Measurements from ENCODE around the gene CHKB.

CHKB gene

GRCh38 chr22:50577987-50578775 is 4.5 kb downstream of the CHKB start, which contains the start of gene CPT1B:
Gene CPT1B (minus strand): TSS chr22:50578427. CDS start chr22:50577915, 512 bp downstream.
- no peaks in the 10 kb centered on the region for H3K9me3 ChIP-seq (ENCODE audit: control insufficient read depth, low read length)
- no peaks in the 10 kb centered on the region for H3K4me1 ChIP-seq
- H3K79me2 ChIP-seq, result no peaks in the 10 kb centered on the region
- H3K9ac ChIP-seq, result peak within 1 kb of the TSS; percentile 29
- H3K4me3 ChIP-seq (ENCODE audit: low read depth, low read length), result peak within 1 kb of the TSS; percentile 11
- no peaks in the 10 kb centered on the region for H3K36me3 ChIP-seq (ENCODE audit: control insufficient read depth, insufficient read depth, low read length)
- H3K27me3 ChIP-seq (ENCODE audit: control insufficient read depth, insufficient read depth, low read length), result no peaks in the 10 kb centered on the region
- peak within 1 kb of the TSS; percentile 88 for H3K27ac ChIP-seq
- TF ChIP-seq, protein P1, sequence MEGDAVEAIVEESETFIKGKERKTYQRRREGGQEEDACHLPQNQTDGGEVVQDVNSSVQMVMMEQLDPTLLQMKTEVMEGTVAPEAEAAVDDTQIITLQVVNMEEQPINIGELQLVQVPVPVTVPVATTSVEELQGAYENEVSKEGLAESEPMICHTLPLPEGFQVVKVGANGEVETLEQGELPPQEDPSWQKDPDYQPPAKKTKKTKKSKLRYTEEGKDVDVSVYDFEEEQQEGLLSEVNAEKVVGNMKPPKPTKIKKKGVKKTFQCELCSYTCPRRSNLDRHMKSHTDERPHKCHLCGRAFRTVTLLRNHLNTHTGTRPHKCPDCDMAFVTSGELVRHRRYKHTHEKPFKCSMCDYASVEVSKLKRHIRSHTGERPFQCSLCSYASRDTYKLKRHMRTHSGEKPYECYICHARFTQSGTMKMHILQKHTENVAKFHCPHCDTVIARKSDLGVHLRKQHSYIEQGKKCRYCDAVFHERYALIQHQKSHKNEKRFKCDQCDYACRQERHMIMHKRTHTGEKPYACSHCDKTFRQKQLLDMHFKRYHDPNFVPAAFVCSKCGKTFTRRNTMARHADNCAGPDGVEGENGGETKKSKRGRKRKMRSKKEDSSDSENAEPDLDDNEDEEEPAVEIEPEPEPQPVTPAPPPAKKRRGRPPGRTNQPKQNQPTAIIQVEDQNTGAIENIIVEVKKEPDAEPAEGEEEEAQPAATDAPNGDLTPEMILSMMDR (IDR thresholded peaks at IDR 0.05), result peak; percentile 8
- peak within 1 kb of the TSS; percentile 50 for H3K4me2 ChIP-seq (ENCODE audit: low read length)
- H2AFZ ChIP-seq, result peak within 1 kb of the TSS; percentile 38

DNA sequence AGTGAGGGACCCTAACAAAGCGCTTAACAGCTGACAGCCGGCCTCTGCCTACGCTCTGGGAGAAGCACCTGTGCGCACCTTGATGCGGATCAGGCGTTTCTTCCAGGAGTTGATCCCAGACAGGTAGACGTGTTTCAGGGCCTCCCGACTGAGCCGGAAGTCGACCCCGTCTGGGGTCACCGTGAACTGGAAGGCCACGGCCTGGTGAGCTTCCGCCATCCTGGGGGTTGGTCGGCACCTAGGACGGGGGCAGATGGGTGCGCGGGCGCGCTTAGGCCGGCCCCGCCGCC is 5.0 kb downstream of the CHKB start:
- H3K36me3 ChIP-seq (ENCODE audit: control insufficient read depth, insufficient read depth, low read length), result no peaks in the 10 kb centered on the region
- no peaks in the 10 kb centered on the region for H3K79me2 ChIP-seq
- H3K9ac ChIP-seq, result no peak overlapping the region
- H2AFZ ChIP-seq, result no peak overlapping the region
- H3K4me2 ChIP-seq (ENCODE audit: low read length), result no peak overlapping the region
- no peak overlapping the region for H3K4me3 ChIP-seq (ENCODE audit: low read depth, low read length)
- TF ChIP-seq, protein P1 (IDR thresholded peaks at IDR 0.05), result no peak
- H3K27me3 ChIP-seq (ENCODE audit: control insufficient read depth, insufficient read depth, low read length), result no peaks in the 10 kb centered on the region
- H3K27ac ChIP-seq, result peak overlapping the region; percentile 88
- H3K9me3 ChIP-seq (ENCODE audit: control insufficient read depth, low read length), result no peaks in the 10 kb centered on the region
- no peaks in the 10 kb centered on the region for H3K4me1 ChIP-seq

DNA sequence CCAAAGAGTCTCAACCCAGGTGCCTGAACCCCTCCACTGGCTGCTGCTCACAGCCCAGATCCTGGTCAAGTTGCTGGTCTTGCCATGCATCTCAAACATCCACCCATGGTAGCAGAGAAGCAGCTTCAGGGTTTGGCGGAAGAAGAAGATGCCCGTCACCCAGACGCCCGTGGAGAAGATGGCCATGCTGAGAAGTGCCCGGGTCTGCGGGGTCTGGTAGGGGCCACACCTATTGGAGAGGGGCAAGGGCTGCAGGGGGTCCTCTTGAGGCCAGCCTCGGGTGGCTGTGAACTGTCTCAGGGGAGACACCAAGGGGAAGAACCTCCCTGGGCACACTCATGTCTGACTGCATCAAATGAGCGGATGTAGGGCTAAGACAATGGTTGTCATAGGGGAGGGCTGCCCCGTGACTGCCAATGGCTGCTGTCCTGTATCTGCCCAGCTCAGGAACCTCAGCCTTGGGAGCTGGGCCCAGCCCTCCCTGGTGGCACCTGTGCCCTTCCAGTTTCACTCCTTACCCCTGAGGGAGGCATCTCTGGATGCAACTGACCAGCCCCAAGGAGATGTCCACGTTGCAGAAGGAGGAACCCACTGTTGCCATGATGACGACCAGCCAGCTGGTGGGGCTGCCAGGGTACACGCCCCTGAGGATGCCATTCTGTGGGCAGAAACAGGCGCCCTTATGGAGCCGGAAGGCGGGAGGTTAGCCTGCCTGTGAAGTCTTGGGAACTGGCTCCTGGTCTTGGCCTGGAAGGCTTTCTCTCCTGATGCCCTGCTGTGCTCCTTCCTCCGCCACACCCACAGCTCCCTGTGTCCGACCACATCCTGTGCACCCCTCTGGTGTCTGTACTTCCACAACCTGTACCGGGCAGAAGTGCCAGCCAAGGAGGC is 5.6 kb downstream of the CHKB start:
- TF ChIP-seq, protein P1 (IDR thresholded peaks at IDR 0.05), result no peak
- peak overlapping the region; percentile 88 for H3K27ac ChIP-seq
- no peak overlapping the region for H3K4me3 ChIP-seq (ENCODE audit: low read depth, low read length)
- no peaks in the 10 kb centered on the region for H3K9me3 ChIP-seq (ENCODE audit: control insufficient read depth, low read length)
- no peak overlapping the region for H2AFZ ChIP-seq
- H3K36me3 ChIP-seq (ENCODE audit: control insufficient read depth, insufficient read depth, low read length), result no peaks in the 10 kb centered on the region
- H3K4me2 ChIP-seq (ENCODE audit: low read length), result no peak overlapping the region
- H3K4me1 ChIP-seq, result no peaks in the 10 kb centered on the region
- H3K79me2 ChIP-seq, result no peaks in the 10 kb centered on the region
- no peak overlapping the region for H3K9ac ChIP-seq
- H3K27me3 ChIP-seq (ENCODE audit: control insufficient read depth, insufficient read depth, low read length), result no peaks in the 10 kb centered on the region

DNA sequence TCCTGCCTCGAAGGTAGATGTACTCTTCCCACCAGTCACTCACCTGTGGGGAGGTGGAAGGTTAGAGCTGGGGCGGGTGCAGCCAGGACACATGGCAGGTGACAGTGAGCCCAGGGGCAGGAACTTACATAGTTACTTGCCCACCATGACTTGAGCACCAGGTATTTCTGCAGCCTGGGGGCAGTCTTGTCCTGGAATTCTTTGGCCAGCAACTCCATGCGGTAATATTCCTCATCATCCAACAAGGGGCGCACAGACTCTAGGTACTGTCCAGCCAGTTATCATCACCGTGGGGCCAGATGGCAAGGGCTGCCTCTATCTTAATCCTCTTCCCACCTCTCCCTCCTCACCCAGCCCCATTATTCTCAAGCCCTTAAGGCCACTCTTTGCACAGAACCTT is 6.6 kb downstream of the CHKB start:
- Histone ChIP-seq H3K36me3 (ENCODE audit: control insufficient read depth, insufficient read depth, low read length) (no peaks in the 10 kb centered on the region), H3K79me2 (no peaks in the 10 kb centered on the region), H2AFZ (no peak overlapping the region), H3K27ac (no peak overlapping the region), H3K4me1 (no peaks in the 10 kb centered on the region), H3K9me3 (ENCODE audit: control insufficient read depth, low read length) (no peaks in the 10 kb centered on the region), H3K4me2 (ENCODE audit: low read length) (no peak overlapping the region), H3K4me3 (ENCODE audit: low read depth, low read length) (no peak overlapping the region), H3K27me3 (ENCODE audit: control insufficient read depth, insufficient read depth, low read length) (no peaks in the 10 kb centered on the region), H3K9ac (no peak overlapping the region)
- TF ChIP-seq, protein P1 (IDR thresholded peaks at IDR 0.05), result peak; percentile 50
